ENCODE measurements around the gene RNF38.

The RNF38 gene

DNA sequence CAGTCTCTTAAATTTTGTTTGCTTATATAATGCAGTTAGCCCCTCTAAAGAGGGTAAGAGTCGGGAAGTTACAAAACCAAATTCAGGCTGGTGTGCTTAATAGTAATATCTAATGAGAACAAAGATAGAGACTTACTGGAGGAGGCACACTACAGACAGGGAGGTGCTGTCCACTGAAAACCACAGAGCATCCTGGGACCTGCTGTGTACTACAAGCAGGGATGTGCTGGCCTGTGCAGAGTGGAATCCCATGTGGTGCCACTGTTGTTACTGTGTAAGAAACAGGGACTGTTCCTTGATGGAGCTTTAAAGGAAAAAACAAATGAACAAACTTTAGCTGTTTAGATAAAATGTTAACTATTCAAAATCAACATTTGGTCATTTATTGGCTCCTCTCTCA is 42.4 kb downstream of the RNF38 start:
- H3K4me3 ChIP-seq (ENCODE audit: low read depth, low read length), result no peak overlapping the region
- TF ChIP-seq, protein P1, sequence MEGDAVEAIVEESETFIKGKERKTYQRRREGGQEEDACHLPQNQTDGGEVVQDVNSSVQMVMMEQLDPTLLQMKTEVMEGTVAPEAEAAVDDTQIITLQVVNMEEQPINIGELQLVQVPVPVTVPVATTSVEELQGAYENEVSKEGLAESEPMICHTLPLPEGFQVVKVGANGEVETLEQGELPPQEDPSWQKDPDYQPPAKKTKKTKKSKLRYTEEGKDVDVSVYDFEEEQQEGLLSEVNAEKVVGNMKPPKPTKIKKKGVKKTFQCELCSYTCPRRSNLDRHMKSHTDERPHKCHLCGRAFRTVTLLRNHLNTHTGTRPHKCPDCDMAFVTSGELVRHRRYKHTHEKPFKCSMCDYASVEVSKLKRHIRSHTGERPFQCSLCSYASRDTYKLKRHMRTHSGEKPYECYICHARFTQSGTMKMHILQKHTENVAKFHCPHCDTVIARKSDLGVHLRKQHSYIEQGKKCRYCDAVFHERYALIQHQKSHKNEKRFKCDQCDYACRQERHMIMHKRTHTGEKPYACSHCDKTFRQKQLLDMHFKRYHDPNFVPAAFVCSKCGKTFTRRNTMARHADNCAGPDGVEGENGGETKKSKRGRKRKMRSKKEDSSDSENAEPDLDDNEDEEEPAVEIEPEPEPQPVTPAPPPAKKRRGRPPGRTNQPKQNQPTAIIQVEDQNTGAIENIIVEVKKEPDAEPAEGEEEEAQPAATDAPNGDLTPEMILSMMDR (conservative IDR thresholded peaks at IDR 0.05; ENCODE audit: low read depth, low read length), result no peak
- DNase-seq (ENCODE audit: low read depth), result peak; percentile 26

DNA sequence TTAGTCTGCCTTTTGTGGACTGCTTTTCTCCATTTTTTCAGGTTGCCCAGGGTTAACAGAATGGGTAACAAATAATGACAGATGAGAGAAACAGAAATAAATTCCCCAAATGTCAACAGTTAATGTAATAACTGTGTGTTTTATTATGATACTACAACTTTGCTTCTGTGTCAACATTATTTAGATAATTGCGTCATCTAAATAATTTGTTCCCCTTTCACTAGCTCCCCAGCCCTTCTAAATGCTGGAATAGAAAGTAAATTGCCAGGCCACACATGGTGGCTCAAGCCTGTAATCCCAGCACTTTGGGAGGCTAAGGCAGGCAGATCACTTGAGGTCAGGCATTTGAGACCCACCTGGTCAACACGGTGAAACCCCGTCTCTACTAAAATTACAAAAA is 53.5 kb downstream of the RNF38 start:
- TF ChIP-seq, protein P1 (conservative IDR thresholded peaks at IDR 0.05; ENCODE audit: low read depth, low read length), result no peak
- H3K4me3 ChIP-seq (ENCODE audit: low read depth, low read length), result no peak overlapping the region

DNA sequence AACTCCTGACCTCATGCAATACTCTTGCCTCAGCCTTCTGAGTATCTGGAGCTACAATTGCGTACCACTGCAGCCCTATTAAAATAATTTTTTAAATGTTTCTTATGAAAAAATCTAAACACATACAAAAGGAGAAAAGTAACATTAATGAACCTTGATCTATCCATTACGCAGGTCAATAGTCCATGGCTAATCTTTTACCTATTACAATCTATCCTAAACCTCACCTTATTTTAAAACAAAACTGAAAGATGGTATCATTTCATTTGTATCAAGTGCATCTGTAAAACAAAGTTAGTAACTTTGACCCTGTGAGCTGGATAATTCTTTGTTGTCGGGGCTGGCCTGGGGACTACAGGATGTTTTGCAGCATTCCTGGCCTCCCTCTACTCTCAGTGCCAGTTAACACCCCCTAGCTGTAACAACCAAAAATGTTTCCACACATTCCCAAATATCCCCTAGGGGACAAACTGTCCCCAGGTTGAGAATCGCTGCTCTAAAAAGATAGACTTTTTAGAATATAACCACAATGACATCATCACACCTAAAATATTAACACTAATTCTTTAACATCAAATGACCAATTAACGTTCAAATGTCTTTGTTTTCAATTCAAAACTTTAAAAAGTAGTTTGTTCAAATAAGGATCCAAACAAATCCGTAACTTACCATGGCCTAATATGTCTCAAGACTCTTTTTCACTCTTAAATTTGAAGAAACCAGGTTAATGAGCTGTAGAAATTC is 54.8 kb downstream of the RNF38 start:
- DNase-seq (ENCODE audit: low read depth), result no peak
- no peak overlapping the region for H3K4me3 ChIP-seq (ENCODE audit: low read depth, low read length)
- TF ChIP-seq, protein P1 (conservative IDR thresholded peaks at IDR 0.05; ENCODE audit: low read depth, low read length), result peak; percentile 19

More for the DNA sequence above, 53.5 kb downstream of the RNF38 start:
- DNase-seq (ENCODE audit: low read depth), result no peak

DNA sequence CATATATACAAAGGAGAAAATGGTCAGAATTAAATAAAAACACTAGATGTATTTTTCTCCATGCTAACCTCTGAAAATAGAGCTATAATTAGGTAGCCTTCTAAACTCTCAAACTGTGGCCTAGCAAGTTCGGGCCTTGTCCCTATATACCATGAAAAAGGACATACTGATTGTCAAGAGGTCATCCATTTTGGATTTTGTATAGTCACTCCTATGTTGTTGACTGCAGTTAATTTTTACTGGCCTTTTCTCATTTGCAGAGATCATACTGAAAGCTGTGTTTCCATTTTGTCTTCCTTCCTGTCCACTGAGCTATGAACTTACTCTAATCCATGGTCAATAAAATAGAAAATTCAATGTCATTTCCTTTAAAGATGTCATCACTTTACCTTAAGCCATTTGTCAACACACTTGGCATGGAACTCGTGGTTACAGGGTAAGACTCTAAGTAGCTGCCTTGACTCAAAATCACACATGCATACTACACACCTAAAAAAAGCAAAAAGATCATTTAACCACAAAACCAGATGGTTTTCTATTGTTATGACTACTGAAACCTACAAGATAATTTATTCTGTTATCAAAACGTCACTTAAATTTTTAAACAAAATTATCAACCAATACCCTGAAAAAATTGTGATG is 58.0 kb downstream of the RNF38 start:
- DNase-seq (ENCODE audit: low read depth), result no peak
- TF ChIP-seq, protein P1 (conservative IDR thresholded peaks at IDR 0.05; ENCODE audit: low read depth, low read length), result no peak
- H3K4me3 ChIP-seq (ENCODE audit: low read depth, low read length), result no peak overlapping the region

DNA sequence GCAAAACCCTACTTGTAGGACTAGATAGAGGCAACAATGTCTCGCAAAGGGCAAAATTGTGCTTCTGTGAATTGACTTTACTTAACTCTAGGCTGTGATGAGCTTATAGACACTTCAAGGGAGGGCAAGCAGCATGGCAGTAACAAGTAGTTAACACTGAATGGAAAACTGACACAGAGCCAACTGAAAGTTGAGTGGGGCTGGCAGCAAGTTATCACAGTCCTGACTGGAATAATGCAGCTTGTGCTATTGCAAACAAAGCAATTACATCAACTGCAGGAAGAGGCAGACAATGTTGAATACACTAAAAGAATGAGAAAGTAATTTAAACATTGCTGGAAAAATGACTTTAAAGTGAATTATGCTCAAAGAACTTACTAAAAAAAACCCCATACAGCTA is 62.2 kb downstream of the RNF38 start:
- no peak overlapping the region for H3K4me3 ChIP-seq (ENCODE audit: low read depth, low read length)
- TF ChIP-seq, protein P1 (conservative IDR thresholded peaks at IDR 0.05; ENCODE audit: low read depth, low read length), result no peak
- peak; percentile 25 for DNase-seq (ENCODE audit: low read depth)

DNA sequence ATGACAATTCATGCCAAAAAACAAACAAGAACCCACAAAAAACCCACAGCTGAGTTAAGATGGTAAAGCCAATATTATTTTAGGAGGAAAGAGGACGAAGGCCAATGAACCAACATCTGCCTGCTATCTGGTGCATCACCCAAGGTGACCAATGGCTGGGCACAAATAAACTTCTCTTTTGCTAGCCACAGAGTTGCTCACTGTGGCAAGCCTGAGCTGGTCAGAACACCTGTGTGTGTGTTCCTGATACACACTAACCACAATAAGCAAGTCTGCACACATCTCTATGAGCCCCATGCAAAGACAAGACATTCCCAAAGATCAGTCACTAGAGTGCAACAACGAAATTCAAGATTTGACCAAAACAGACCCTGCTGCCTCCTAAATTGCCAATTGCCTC is 63.1 kb downstream of the RNF38 start:
- no peak for DNase-seq (ENCODE audit: low read depth)
- TF ChIP-seq, protein P1 (conservative IDR thresholded peaks at IDR 0.05; ENCODE audit: low read depth, low read length), result no peak
- no peak overlapping the region for H3K4me3 ChIP-seq (ENCODE audit: low read depth, low read length)

All from choroid plexus epithelial cell (primary cell).